IMR-90 (cell line): ENCODE measurements around the gene GCLC. TPM values are rescaled to one million over a fixed set of nuclear protein-coding genes. Genes with fewer than 3 reads are reported as not detected.

Source experiments
- ATAC-seq: fragments of 200-7000 bp; cut with Tn5 transposase; 2 replicates; pipeline ENCODE4 v1.9.1; 2020; ENCODE audit warnings: low read depth, mild to moderate bottlenecking, moderate library complexity
- BruUV-seq: library from RNA; stranded (reverse); fragments of 400-500 nt; replicated peaks from 2 replicates; lab custom pipeline; 2021; lab: Mats Ljungman, UMichigan
- CTCF ChIA-PET: fragments of 300-600 bp; formaldehyde crosslinking; extraction: SDS; loops from one replicate; lab custom pipeline; 2021; ENCODE audit warnings: antibody characterized with exemption; lab: Yijun Ruan, JAX
- POLR2A ChIA-PET: fragments of 300-600 bp; sonication (Branson Sonifier 250); formaldehyde crosslinking; loops from one replicate; lab custom pipeline; 2022; ENCODE audit warnings: antibody characterized with exemption; ENCODE audit not compliant: unreplicated experiment; lab: Charles Lee
- DNase-seq: peaks from one replicate; pipeline ENCODE4 v3.0.0; 2013
- H2AFZ ChIP-seq: replicated peaks from 2 replicates; pipeline ENCODE3; 2013; ENCODE audit warnings: low read length, mild to moderate bottlenecking; ENCODE audit not compliant: poor library complexity
- H2AK5ac ChIP-seq: 2 replicates; pipeline ENCODE4 v1.6.1; 2013; ENCODE audit warnings: low read depth, low read length, inconsistent platforms
- H2AK9ac ChIP-seq: replicated peaks from 2 replicates; pipeline ENCODE3; 2013; ENCODE audit warnings: mild to moderate bottlenecking, low read depth, low read length, moderate library complexity; ENCODE audit not compliant: poor library complexity
- H2BK120ac ChIP-seq: 2 replicates; pipeline ENCODE4 v1.6.1; 2013; ENCODE audit warnings: low read depth, low read length, inconsistent platforms
- H2BK15ac ChIP-seq: 3 replicates; pipeline ENCODE4 v1.6.1; 2013; ENCODE audit warnings: low read depth, low read length, inconsistent platforms
- H2BK20ac ChIP-seq: 2 replicates; pipeline ENCODE4 v1.6.1; 2013; ENCODE audit warnings: low read depth, mild to moderate bottlenecking, inconsistent platforms, low read length, moderate library complexity
- H2BK5ac ChIP-seq: 2 replicates; pipeline ENCODE4 v1.6.1; 2013; ENCODE audit warnings: mild to moderate bottlenecking, low read depth, low read length, inconsistent platforms; ENCODE audit not compliant: poor library complexity, severe bottlenecking
- H3K14ac ChIP-seq: replicated peaks from 2 replicates; pipeline ENCODE4 v1.6.1; 2013; ENCODE audit warnings: low read depth, low read length, inconsistent platforms
- H3K18ac ChIP-seq: 2 replicates; pipeline ENCODE4 v1.6.1; 2013; ENCODE audit warnings: low read depth, low read length, control low read depth
- H3K23ac ChIP-seq: 2 replicates; pipeline ENCODE4 v1.6.1; 2013; ENCODE audit warnings: low read depth, low read length, inconsistent platforms
- H3K27ac ChIP-seq: 2 replicates; pipeline ENCODE4 v1.5.1; 2013; ENCODE audit warnings: mild to moderate bottlenecking, control low read depth, low read length; ENCODE audit not compliant: insufficient read depth
- H3K27me3 ChIP-seq: 2 replicates; pipeline ENCODE4 v1.6.1; 2013; ENCODE audit warnings: low read length; ENCODE audit not compliant: control insufficient read depth, insufficient read depth
- H3K36me3 ChIP-seq: 2 replicates; pipeline ENCODE4 v1.6.1; 2013; ENCODE audit warnings: low read length, mixed read lengths; ENCODE audit not compliant: control insufficient read depth, insufficient read depth
- H3K4ac ChIP-seq: 2 replicates; pipeline ENCODE4 v1.6.1; 2013; ENCODE audit warnings: low read depth, low read length, inconsistent platforms
- H3K4me1 ChIP-seq: 2 replicates; pipeline ENCODE4 v1.6.1; 2013; ENCODE audit warnings: low read length, mixed read lengths; ENCODE audit not compliant: control insufficient read depth, insufficient read depth
- H3K4me2 ChIP-seq: 2 replicates; pipeline ENCODE4 v1.6.1; 2013; ENCODE audit warnings: low read depth, mild to moderate bottlenecking, control low read depth, low read length, moderate library complexity
- H3K4me3 ChIP-seq: 2 replicates; pipeline ENCODE4 v1.5.1; 2013; ENCODE audit warnings: low read depth, mild to moderate bottlenecking, control low read depth, low read length, moderate library complexity; ENCODE audit not compliant: insufficient read depth
- H3K56ac ChIP-seq: 2 replicates; pipeline ENCODE4 v1.6.1; 2013; ENCODE audit warnings: low read length, inconsistent platforms; ENCODE audit not compliant: insufficient read depth; ENCODE audit errors: extremely low read depth
- H3K79me1 ChIP-seq, 2 experiments: 2 replicates each; pipeline ENCODE4 v1.6.1; 2013; ENCODE audit warnings: low read length in 2 of 2, inconsistent platforms in 1 of 2, low read depth in 1 of 2
- H3K9ac ChIP-seq: 2 replicates; pipeline ENCODE4 v1.6.1; 2013; ENCODE audit warnings: low read depth, low read length, control low read depth
- H3K9me1 ChIP-seq: 2 replicates; pipeline ENCODE4 v1.6.1; 2013; ENCODE audit warnings: low read length, inconsistent platforms; ENCODE audit not compliant: insufficient read depth
- H3K9me3 ChIP-seq: 2 replicates; pipeline ENCODE4 v1.6.1; 2013; ENCODE audit warnings: low read length; ENCODE audit not compliant: control insufficient read depth, insufficient read depth
- H4K20me1 ChIP-seq: 2 replicates; pipeline ENCODE4 v1.6.1; 2013; ENCODE audit warnings: low read length, inconsistent platforms; ENCODE audit not compliant: insufficient read depth
- H4K5ac ChIP-seq: 2 replicates; pipeline ENCODE4 v1.6.1; 2013; ENCODE audit warnings: mild to moderate bottlenecking, low read depth, low read length, control low read depth
- H4K8ac ChIP-seq, 2 experiments: 2 replicates each; pipeline ENCODE4 v1.6.1; 2013; ENCODE audit warnings: low read depth in 2 of 2, low read length in 2 of 2, control low read depth in 1 of 2, inconsistent platforms in 1 of 2
- H4K91ac ChIP-seq: 2 replicates; pipeline ENCODE4 v1.6.1; 2013; ENCODE audit warnings: low read depth, low read length, inconsistent platforms; ENCODE audit not compliant: insufficient read depth
- SMC3 ChIP-seq: fragments of 150-350 bp; IDR thresholded peaks from 2 replicates; pipeline ENCODE4 v1.6.1; 2016; ENCODE audit warnings: low read depth, mild to moderate bottlenecking, antibody characterized with exemption, low read length, moderate library complexity
- WGBS, 2 experiments: methylation state at CpG; one replicate each; pipeline versions ENCODE4 v1.1.5 to v1.1.7; 2013; ENCODE audit warnings: missing lambda C conversion rate in 2 of 2; ENCODE audit not compliant: insufficient read length in 1 of 2; ENCODE audit errors: extremely low coverage in 2 of 2; 5-methylcytosine and 5-hydroxymethylcytosine counted together
- dilution Hi-C: fragments of 300-500 bp; cut with HindIII; formaldehyde crosslinking; loops from one replicate; pipeline ENCODE4 v1.14.3; 2018; ENCODE audit warnings: low sequenced_read_pairs; ENCODE audit not compliant: unreplicated experiment
- in situ Hi-C: fragments of 300-500 bp; cut with MboI; formaldehyde crosslinking; loops from 3 replicates; pipeline ENCODE4 v1.14.3; 2019; ENCODE audit warnings: low sequenced_read_pairs, inconsistent platforms, mixed read lengths
- intact Hi-C: fragments of 100-400 bp; cut with micrococcal nuclease; formaldehyde crosslinking; loops from 2 replicates; pipeline ENCODE4 v1.10.0; 2022
- polyA plus RNA-seq, 3 experiments: library from polyadenylated mRNA; depleted of rRNA; stranded (reverse); fragments of >200 nt; gene quantifications; 2 replicates each; pipeline ENCODE4 v1.2.3, GENCODE V29; 2012; ENCODE audit warnings: low replicate concordance in 1 of 3
- total RNA-seq: library from RNA; depleted of rRNA; stranded (reverse); fragments of >200 nt; gene quantifications from 2 replicates; pipeline ENCODE4 v1.2.3, GENCODE V29; 2012

GCLC gene
- total and polyA plus RNA-seq, 2 of the 4 experiments (the other 2 are of a cell fraction): 14.2 to 24.2 TPM

DNA sequence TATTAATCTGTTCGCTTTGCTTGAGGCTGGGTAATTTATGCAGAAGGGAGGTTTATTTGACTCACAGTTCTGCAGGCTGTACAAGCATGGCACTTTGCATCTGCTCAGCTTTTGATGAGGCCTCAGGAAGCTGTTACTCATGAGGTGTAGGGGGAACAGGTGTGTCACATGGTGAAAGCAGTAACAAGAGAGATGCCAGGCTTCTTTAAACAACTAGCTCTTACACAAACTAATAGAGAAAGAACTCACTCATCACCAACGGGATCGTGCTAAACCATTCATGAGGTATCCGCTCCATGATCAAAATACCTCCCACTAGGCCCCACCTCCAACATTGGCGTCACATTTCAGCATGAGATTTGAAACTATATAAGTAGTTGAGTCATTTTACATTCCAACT, 34.4 kb upstream of the GCLC start:
- dilution Hi-C loops (no loop called here), intact Hi-C loops (no loop called here), in situ Hi-C loops (no loop called here)
- H3K56ac ChIP-seq: no peak overlapping the region
- no peak overlapping the region for H3K27ac ChIP-seq
- WGBS, 2 experiments: no CpG with 5 or more reads among the region's 5 CpGs
- CTCF ChIA-PET: no interaction called here
- H3K23ac ChIP-seq: no peak overlapping the region
- no peaks in the 10 kb centered on the region for H3K36me3 ChIP-seq
- POLR2A ChIA-PET: no interaction called here
- no peak overlapping the region for H3K14ac ChIP-seq
- H2BK5ac ChIP-seq: no peak overlapping the region
- H2AK5ac ChIP-seq: no peak overlapping the region
- no peaks in the 10 kb centered on the region for H3K79me1 ChIP-seq
- no peak for DNase-seq
- no peak overlapping the region for H3K18ac ChIP-seq
- no peaks in the 10 kb centered on the region for H3K27me3 ChIP-seq
- no peak overlapping the region for H3K4me2 ChIP-seq
- no peak overlapping the region for H4K91ac ChIP-seq
- no peak overlapping the region for H2AFZ ChIP-seq
- no peak overlapping the region for H3K4ac ChIP-seq
- BruUV-seq: no TSS peak
- no peak overlapping the region for H2BK120ac ChIP-seq
- H3K4me1 ChIP-seq: peaks cover 5% of the 10 kb centered on the region
- no peaks in the 10 kb centered on the region for H4K20me1 ChIP-seq
- H3K9me3 ChIP-seq: no peaks in the 10 kb centered on the region
- H3K9ac ChIP-seq: no peak overlapping the region
- H4K5ac ChIP-seq: no peak overlapping the region
- peaks cover 3% of the 10 kb centered on the region; the same call in 1 of the 2 replicates for H3K9me1 ChIP-seq
- no peak overlapping the region for H2AK9ac ChIP-seq
- no peak overlapping the region for H2BK20ac ChIP-seq
- TF ChIP-seq SMC3: no peak
- H2BK15ac ChIP-seq: no peak overlapping the region
- no peak for ATAC-seq
- H3K4me3 ChIP-seq: no peak overlapping the region
- no peak overlapping the region for H4K8ac ChIP-seq
